Measurements from ENCODE around the gene MICAL3. TPM values are rescaled to one million over a fixed set of nuclear protein-coding genes. Genes with fewer than 3 reads are reported as not detected.

Gene MICAL3
- total RNA-seq, 1 donor from 2014 or later: 33.6 TPM

GRCh38 chr22:18032455-18033101, 8.2 kb upstream of the MICAL3 start:
- Mint-ChIP-seq H3K27ac (no peak overlapping the region), H3K9me3 (no peaks in the 10 kb centered on the region), H3K4me1 (no peaks in the 10 kb centered on the region), H3K27me3 (ENCODE audit: insufficient read depth, low read depth) (peaks cover 13% of the 10 kb centered on the region), H3K36me3 (no peaks in the 10 kb centered on the region), H3K4me3 (no peak overlapping the region)
- no peaks in the 10 kb centered on the region for H3K36me3 ChIP-seq
- peaks cover 21% of the 10 kb centered on the region for H3K27me3 ChIP-seq
- no peaks in the 10 kb centered on the region for H4K20me1 ChIP-seq (ENCODE audit: low read depth)
- peak; percentile 19 for DNase-seq (ENCODE audit: low spot score)
- no peak for TF ChIP-seq EZH2phosphoT487 (IDR thresholded peaks at IDR 0.05)
- no peak for TF ChIP-seq EZH2 (IDR thresholded peaks at IDR 0.05)
- no peak for TF ChIP-seq CTCF (IDR thresholded peaks at IDR 0.05)
- H3K4me3 ChIP-seq: no peak overlapping the region
- H3K79me2 ChIP-seq (ENCODE audit: low read depth): no peaks in the 10 kb centered on the region
- H3K27ac ChIP-seq: no peak overlapping the region
- no peak overlapping the region for H3K4me2 ChIP-seq
- no peaks in the 10 kb centered on the region for H3F3A ChIP-seq (ENCODE audit: low read depth)
- no peak overlapping the region for H3K9ac ChIP-seq
- no peaks in the 10 kb centered on the region for H3K4me1 ChIP-seq
- no peaks in the 10 kb centered on the region for H3K9me3 ChIP-seq (ENCODE audit: low read depth)
- H2AFZ ChIP-seq (replicated peaks): no peak overlapping the region

- Histone ChIP-seq H3K4me1 (no peaks in the 10 kb centered on the region), H2AFZ (replicated peaks) (no peak overlapping the region), H3K27ac (no peak overlapping the region), H3K4me2 (no peak overlapping the region), H3K9me3 (ENCODE audit: low read depth) (no peaks in the 10 kb centered on the region), H3K9ac (no peak overlapping the region), H3K79me2 (ENCODE audit: low read depth) (no peaks in the 10 kb centered on the region), H3K36me3 (no peaks in the 10 kb centered on the region), H4K20me1 (ENCODE audit: low read depth) (no peaks in the 10 kb centered on the region), H3K4me3 (no peak overlapping the region), H3K27me3 (peaks cover 28% of the 10 kb centered on the region), H3F3A (ENCODE audit: low read depth) (no peaks in the 10 kb centered on the region)
- H3K27ac Mint-ChIP-seq: no peak overlapping the region
- TF ChIP-seq CTCF (IDR thresholded peaks at IDR 0.05) (no peak), EZH2phosphoT487 (IDR thresholded peaks at IDR 0.05) (no peak), EZH2 (IDR thresholded peaks at IDR 0.05) (no peak)
- no peaks in the 10 kb centered on the region for H3K36me3 Mint-ChIP-seq
- H3K4me1 Mint-ChIP-seq: no peaks in the 10 kb centered on the region
- peaks cover 18% of the 10 kb centered on the region for H3K27me3 Mint-ChIP-seq (ENCODE audit: insufficient read depth, low read depth)
- no peak overlapping the region for H3K4me3 Mint-ChIP-seq
- H3K9me3 Mint-ChIP-seq: no peaks in the 10 kb centered on the region
- DNase-seq (ENCODE audit: low spot score): no peak
These were observed 7.5 kb upstream of the MICAL3 start for GRCh38 chr22:18031695-18032454.

- Mint-ChIP-seq H3K4me3 (no peak overlapping the region), H3K36me3 (no peaks in the 10 kb centered on the region), H3K9me3 (no peaks in the 10 kb centered on the region), H3K27me3 (ENCODE audit: insufficient read depth, low read depth) (peaks cover 38% of the 10 kb centered on the region), H3K4me1 (peaks cover 3% of the 10 kb centered on the region), H3K27ac (no peak overlapping the region)
- TF ChIP-seq EZH2phosphoT487 (IDR thresholded peaks at IDR 0.05): no peak
- TF ChIP-seq CTCF (IDR thresholded peaks at IDR 0.05): no peak
- TF ChIP-seq EZH2 (IDR thresholded peaks at IDR 0.05): no peak
- Histone ChIP-seq H3K4me3 (no peak overlapping the region), H3K79me2 (ENCODE audit: low read depth) (no peaks in the 10 kb centered on the region), H3K4me1 (no peaks in the 10 kb centered on the region), H2AFZ (replicated peaks) (no peak overlapping the region), H3F3A (ENCODE audit: low read depth) (no peaks in the 10 kb centered on the region), H3K9me3 (ENCODE audit: low read depth) (no peaks in the 10 kb centered on the region), H3K4me2 (no peak overlapping the region), H3K9ac (no peak overlapping the region), H4K20me1 (ENCODE audit: low read depth) (no peaks in the 10 kb centered on the region), H3K27ac (no peak overlapping the region), H3K27me3 (peaks cover 49% of the 10 kb centered on the region), H3K36me3 (no peaks in the 10 kb centered on the region)
- DNase-seq (ENCODE audit: low spot score): no peak
These were observed 5.4 kb upstream of the MICAL3 start for GRCh38 chr22:18029686-18030267.

Data from neural progenitor cell (in vitro differentiated cells).